ENCODE measurements around the gene ST6GAL1. TPM values are rescaled to one million over a fixed set of nuclear protein-coding genes. Genes with fewer than 3 reads are reported as not detected.

Gene ST6GAL1
- total and polyA plus RNA-seq, 2 of the 8 experiments (the other 6 are each of a cell fraction or from before 2014, with no cell fraction given) = 62.8 to 80.9 TPM

DNA sequence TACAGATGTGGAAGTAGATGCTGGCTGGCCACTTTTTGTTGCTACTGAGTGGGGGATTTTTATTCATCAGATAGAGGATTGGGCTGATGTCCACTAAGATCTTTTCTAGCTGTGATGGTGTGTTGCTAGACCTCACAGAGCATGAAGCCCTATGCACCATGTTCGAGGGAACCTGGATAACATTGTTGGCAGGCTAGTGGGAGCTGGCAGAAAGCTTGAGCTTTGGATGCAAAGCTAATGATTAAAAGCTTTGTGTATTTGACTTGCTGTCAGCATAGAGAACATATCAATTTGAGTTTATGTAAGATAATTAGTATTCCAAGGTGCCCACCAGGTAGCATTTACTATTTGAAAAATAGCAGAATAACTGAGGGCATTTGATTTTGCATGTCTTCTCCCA lies 59.1 kb downstream of the ST6GAL1 start (continued):
- TF ChIP-seq CTCF (IDR thresholded peaks at IDR 0.05; ENCODE audit: control extremely low read depth in 1 of 3, insufficient read depth in 1 of 3, low read depth in 1 of 3, low read length in 3 of 3) = no peak

Data from H1 (cell line).